Epidermal melanocyte (primary cell): ENCODE data around the gene CCN5.
"Not testable (repeated sequence)": the region's sequence is repeated elsewhere in the genome, so short reads cannot be mapped to it uniquely, and the experiment has no call there.

Experiments
- DNase-seq: peaks from one replicate; pipeline ENCODE4 v3.0.0; 2011; ENCODE audit warnings: low spot score; ENCODE audit not compliant: insufficient read length

The CCN5 gene

DNA sequence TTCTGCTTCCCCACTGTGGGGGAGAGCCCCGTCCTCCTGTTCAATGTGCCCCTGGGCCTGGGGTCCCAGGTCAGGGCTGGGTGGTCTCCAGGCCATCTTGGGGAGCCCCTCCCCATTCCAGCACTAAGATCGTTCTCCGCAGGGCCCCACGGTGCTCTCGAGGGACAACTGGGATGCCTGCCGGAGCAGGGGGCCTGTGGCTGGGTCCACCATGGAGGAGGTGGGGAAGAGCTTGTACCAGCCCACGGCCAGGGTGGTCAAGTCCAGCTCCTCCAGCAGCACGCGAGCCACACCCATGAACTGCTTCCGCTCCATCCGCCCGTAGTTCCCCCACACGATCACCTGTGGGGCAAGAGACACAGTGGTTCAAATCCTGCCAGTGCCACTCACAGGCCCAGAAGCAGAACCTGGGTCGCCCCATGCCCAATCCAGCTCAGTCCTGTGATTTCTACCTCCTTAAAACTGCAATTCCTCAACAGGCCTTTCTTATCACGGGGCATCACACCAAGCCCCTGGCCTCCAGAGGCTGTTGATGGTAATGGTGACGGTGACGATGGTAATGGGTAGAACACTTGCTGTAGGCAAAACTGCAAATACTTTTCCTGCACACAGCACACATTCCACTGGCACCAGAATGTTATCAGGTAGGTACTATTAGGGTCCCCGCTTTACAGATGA lies 41.0 kb downstream of the CCN5 start:
- DNase-seq = no peak

DNA sequence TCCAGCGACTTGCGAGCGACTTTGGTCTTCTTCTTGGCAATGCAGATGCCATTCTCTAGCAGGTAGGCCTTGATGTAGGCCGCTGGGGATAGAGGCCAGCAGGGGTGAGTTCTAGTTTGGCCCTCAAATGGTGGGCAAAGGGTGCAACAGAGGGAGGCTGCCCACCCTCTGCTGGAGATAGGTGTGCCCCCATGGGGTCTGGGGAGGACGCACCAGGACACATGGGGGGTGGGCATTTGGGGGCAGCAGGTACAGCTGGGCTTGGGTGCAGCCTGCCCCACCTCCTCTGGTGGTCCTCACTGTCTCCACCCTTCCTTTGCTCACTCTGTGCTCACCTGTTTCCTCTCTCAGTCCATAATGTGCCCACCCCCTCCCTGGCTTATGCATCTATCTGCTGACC lies 41.8 kb downstream of the CCN5 start:
- DNase-seq = no peak

DNA sequence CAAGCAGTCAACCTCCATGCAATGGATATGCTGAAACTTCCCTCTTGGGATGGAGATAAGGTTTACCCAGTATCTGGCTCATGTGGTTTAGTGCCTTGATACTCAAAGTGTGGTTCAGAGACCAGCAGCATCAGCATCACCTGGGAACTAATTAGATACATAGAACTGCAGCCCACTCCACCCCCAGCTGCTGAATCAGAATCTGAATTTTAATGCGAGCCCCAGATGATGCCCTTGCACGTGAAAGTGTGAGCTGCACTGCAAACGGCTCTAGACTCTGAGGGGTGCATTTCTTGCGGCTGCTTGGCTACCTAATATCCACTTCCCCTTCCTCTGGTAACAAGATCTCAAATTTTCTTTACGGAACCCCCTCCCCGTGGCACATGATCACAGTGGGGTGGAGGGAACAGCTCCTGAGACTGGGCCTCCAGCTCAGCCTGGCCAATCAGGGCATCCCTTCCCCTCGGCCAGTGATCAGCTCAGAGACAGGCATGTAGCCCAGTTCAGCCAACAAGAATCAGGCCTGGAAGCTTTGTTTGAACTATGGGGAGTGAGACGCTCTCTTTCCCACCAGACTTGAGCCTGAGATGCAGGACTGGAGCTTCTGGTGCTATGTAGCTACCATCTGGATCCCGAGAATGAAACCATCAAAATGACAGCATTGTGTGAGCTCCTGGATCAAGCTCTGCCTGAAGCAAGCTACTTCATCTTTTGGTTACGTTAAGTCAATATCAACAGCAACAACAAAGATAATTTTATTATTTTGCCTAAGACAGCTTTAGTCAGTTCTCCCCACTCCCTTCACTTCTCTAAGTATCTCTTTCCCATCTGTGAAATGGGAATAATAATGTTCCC lies 43.3 kb downstream of the CCN5 start:
- DNase-seq = no peak

DNA sequence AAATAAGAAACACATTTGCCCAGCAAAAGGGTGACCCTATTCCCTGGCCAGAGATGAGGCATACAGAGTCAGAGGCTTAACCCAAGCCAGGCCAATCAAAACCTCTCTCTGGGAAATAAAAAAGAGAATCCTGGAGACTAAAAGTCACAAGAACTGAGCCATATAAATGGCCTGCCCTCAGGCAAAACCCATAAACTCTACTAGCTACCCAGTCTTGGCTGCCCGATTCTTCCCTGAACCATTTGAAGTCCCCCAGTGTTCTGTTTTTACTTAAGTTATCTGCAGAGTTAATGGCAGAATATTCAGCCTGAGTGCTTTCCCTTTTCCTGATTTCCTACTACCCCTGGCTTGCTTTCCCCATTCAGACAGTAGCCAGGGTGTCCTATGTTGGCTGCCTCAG lies 44.4 kb downstream of the CCN5 start:
- DNase-seq = no peak

DNA sequence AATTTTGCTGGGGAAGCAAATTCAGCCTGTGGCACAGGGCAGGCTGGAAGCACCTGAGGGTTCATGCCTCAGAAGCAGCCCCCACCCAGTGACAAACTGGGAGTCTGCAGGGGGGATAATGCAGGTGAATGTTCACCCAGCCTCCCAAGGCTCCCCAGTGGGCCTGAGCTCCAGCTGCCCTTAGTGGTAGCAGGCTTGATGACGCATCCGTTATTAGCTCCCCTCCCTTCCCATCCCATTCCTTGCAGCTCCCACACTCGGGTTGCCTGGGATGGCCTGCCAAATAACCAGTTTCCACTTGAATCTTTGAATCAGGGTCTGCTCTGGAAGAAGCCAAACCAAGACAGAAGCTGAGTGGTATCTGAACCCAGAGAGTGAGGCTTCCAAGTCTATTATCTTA lies 46.3 kb downstream of the CCN5 start:
- DNase-seq = no peak

DNA sequence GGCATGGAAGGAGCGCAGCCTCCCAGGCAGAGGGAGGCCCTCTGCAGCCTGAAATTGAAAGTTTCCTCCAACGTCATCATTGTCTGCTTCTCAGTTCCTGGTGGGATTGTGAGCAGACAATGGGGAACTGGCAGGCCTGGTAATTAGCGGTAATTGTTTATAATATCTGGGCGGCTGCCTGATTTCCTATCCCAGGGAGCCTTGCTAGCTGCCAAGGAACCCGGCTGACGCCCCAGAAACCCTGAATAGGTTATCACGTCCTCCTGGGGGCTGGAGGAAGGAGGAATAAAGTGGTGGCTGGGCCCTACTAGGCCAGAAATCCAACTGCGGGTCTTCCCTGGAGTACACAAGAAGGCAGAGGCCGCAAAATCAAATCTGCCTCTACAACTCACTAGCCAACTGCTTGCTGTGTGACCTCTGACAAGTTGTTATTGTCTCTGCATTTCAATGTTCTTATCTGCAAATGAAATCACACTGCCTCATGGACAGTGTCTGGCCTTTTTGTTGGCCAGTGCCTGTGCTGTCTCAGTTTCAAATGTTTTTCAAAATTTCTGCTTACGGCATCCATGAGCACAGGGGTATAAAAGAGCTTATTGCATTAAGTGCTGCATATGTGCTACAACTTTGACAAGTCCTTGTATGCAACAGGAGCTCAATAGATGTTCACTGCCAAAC lies 47.4 kb downstream of the CCN5 start:
- no peak for DNase-seq

DNA sequence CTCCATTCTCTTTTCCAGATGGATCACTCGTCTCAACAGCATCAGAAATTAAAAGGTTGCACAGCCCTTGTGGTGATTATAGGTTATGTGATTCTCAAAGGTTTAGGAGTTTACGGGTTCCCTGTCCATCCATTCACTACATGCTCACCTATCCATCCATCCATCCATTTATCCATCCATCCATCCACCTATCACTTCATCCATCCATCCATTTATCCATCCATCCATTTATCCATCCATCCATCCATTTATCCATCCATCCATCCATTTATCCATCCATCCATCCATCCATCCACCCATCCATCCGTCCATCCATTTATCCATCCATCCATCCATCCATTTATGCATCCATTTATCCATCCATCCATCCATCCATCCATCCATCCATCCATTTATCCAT lies 48.6 kb downstream of the CCN5 start:
- DNase-seq = not testable (repeated sequence)

DNA sequence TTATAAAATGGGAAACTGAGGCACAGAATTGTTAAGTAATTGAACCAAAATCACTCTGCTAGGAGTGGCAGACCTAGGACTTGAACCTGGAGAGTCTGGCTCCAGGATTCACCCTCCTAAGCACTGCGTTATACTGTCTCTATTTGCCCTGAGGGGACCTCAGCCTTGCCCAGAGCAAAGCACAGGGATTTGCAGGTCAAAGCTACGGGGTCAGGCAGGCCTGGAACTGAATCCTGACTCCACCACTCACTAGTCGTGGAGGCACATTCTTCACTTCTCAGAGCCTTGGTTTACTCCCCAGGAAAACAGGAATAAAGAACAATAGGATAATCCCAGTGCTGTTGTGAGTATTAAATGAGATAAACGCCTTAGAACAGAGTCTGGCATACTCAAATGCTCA lies 49.9 kb downstream of the CCN5 start:
- DNase-seq = no peak

DNA sequence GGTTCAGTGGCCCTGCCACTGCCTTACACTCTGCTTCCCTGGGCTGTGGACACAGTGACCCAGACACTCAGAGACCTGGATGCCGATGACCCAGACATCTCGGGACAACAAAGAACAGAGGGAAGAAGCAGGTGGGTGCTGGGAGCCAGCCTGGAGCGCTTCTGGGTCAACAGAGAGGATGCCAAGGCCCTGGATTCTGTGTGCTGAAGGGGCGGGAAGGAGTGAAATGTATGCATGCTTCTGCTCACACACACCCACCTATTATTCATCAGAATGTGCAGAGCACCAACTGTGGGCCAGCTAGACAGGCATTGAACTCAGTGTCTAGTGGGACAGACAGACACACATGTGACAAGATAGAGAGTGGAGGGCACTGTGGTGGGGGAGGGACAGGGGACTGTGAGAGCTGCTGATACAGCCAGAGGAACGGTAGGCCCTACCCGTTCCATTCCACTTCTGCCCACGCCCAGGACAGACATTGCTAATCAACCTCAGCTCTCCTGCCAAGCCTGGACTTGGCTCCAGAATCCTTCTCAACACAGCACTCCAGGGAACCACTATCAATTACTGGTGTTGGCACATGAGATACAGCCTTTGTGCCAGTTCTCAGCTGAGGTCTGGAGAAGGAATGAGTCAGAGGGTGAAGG lies 50.7 kb downstream of the CCN5 start:
- no peak for DNase-seq

DNA sequence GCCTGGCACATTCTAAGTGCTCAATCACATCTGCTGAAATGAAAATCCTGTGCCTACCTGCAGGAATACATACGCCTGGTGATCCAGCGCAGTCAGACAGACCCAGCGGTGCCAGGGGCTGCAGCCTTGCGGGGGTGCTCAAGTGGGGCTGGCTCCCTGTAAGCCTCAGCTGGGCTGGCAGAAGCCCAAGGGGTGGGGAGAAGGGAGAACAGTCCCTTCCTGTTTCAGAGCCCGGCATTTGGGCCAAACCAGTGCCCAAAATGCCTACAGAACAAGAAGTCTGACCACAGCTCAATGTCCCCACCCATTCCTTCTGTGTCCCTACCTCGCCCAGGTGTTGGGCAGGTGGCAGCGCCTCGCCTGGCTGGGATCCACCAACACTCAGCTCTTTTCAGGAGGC lies 53.1 kb downstream of the CCN5 start:
- DNase-seq = no peak

DNA sequence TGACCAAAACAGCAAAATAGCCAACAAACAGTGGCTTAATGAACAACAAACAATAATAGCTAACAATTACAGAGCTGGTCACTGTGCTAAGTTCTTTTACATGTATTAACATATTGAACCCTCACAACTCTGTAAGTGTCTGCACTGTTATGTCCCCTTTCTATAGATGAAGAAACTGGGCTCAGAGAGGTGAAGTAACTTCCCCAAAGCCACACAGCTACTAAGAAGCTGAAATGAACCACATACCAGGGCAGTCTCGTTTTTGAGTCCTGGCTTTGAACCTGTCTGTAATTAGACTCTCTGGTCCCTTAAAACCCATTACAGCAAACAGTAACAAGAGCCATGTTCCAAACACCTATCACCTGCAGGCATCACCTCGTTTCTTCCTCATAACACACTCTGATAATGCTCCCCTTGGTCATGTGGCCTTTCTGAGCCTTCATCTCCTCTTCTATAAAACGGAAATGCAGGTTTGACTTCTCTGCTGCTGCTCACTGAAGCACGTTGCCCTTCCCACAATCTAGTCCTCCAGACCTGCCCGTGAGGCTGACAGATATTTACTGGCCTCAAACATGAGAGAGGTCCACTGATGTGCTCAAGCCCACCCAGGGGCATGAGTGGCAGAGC lies 53.8 kb downstream of the CCN5 start:
- DNase-seq = no peak

DNA sequence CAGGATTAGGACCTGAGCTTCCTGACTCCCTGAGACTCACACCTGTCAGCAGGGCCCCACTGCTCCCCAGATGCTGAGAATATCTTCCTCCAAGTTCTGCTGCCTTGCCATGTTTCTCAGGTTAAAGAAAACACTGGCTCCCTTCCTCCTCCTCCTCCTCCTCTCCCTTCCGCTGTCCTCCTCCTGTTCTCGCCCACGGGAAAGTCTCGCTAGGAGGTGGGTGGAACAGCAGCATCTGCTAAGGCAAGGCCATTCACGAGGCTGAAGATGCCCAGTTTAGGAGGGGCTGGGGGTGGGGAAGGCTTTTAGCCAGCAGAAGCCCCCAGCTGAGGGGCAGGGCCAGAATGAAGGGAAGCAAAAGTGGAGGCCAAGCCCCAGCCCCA lies 54.3 kb downstream of the CCN5 start:
- no peak for DNase-seq

DNA sequence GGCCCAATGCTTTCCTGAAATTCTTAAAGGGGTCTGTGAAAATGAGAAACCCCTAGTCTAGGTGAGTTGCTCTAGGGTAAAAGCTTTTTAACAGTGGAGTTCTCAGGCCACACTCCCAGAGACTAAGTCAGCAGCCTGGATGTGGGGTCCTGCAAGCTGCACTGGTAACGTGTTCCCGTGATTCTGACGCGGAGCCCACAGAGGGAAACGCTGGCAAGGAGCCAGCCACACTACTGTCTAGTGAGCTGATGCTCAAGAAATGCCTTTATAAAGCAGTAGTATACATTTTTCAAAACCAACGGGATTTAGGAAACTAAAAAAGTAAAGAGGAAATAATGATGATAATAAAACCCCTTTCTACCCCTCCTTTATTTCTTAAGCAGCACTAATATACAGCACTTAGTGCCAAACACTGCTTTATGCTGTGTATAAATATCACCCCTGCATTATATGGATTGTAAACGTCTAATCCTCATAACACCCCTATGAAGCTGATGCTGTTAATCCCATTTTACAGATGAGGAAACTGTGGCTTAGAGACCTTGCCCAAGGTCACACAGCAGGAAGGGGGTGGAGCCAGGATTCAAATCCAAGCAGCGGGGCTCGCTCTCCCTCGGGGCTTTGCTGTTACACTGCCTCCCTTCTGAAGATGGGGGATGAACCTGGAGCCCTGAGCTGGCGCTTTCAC lies 55.5 kb downstream of the CCN5 start:
- no peak for DNase-seq

DNA sequence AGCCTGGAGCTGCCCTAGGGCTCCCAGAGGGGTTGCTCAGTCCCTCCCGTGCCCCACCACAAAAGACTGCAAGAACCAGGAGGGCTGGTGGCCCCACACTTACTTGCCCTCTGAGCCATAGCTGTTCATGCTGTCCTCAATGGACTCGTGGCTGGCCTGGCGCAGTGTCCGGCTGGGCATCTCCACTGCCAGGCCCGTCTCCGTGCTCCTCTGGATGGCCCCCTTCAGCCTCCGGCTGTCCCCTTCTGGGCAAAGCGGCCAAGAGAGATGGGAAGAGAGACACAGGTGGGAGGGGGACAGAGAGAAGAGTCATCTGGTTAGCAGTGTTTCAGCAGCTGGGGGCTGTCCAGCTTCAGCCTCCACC lies 56.0 kb downstream of the CCN5 start:
- no peak for DNase-seq

DNA sequence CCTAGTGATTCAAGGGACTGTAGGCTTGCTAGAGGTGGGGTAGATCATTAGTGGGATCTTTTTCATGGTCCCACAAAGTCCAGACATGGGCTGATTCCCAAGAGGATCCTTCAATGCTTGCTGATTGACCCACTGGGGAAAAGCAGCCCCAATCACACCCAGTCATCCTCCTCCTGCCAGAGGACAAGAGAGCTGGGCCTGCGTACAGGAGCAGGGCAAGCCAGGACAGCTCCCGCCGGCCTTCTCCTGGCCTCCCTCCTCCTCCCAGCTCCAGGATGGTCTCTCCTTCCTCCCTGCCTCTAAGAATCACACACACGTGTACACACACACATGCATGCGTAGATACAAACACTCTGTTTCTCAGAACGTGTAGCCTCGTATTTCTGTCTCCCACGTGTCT lies 57.5 kb downstream of the CCN5 start:
- no peak for DNase-seq

DNA sequence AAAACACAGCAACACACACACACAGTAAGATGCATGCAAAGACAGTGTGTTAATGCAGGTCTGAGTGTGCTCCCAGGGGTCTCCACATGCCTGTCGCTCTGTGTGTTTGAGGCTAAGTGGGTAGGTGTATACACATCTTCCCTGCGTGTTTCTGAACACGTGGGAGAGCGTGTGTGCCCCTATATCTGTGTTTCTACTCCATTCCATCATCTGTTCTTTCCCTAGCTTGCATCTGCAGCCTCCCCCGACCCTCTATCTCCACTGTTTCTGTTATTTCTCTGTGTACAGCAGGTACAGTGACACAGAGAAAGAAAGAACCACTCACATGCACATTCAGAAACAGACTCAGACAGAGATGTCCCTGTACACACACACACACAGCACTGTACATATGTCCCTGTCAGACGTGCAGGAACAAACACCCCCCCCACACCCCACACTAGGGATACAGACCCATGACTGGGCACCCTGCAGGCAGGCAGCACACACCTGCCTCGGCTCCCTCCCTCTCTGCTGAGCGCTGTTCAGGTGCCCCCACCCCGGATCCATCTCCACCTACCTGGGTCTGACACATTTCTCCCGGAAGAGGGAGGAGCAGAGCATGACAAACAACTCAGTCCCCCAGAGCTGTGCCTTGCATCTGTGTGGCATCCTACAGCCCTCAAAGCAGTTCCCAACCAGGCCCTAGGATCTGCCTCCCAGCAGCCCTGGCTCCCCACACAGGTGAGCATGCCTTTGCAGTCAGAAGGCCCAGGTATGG lies 58.1 kb downstream of the CCN5 start:
- no peak for DNase-seq

DNA sequence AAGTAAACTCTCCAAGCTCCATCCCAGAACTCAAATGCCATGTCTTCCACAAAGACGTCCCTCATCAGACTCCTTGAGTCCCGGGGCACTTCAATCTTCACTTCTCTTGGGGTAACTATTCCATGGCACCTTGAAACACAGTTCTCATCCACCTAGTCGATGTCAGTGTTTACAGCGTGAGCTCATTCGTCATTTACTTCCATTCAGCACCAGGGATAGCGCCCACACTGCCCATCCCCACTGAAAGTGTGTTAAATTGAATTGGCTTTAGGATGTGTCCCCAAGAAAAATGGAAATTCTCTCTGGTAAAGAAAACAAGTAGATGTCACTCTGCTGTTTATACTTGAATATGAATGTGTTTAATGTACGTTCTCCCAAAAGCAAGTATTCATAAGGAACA lies 61.8 kb downstream of the CCN5 start:
- DNase-seq = no peak
